ENCODE data around the gene EHD3. TPM values are rescaled to one million over a fixed set of nuclear protein-coding genes. Genes with fewer than 3 reads are reported as not detected.

The EHD3 gene
- polyA plus RNA-seq, 1 donor from 2014 or later: 3.5 TPM

DNA sequence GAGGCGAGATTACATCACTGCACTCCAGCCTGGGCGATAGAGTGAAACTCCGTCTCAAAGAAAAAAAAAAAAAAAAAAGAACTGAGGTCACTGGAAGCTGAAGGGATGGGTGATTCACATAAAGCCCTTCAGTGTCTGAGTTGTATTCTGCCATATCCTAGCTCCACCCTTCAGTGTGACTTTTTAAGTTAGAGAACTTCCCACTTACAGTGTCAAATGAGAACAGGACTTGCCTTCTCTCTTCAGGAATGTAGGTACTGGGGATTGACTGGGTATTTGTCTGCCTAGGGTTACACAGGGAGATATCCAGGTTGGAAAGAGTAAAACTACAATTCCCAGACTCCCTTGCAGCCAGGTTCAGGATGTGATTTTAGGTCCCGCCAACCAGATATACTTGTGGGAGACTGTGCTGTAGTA, 37.9 kb downstream of the EHD3 start:
- no peaks in the 10 kb centered on the region for H3K9me2 ChIP-seq (ENCODE audit: insufficient read depth, low read length)
- H3K27me3 ChIP-seq (ENCODE audit: insufficient read depth, low read depth, low read length): no peaks in the 10 kb centered on the region
- no peaks in the 10 kb centered on the region for H3K36me3 ChIP-seq (ENCODE audit: insufficient read depth, low read length)
- no peaks in the 10 kb centered on the region for H3K9me3 ChIP-seq (ENCODE audit: low read length)
- H3K4me2 ChIP-seq (ENCODE audit: low read length): no peak overlapping the region
- no peaks in the 10 kb centered on the region for H3F3A ChIP-seq (ENCODE audit: insufficient read depth, low read length, poor library complexity, severe bottlenecking)
- H3K79me2 ChIP-seq (replicated peaks; ENCODE audit: insufficient read depth, low read length): no peaks in the 10 kb centered on the region
- no peak overlapping the region for H3K4me3 ChIP-seq (ENCODE audit: low read length)
- H3K27ac ChIP-seq (ENCODE audit: low read length): no peak overlapping the region
- TF ChIP-seq EZH2 (IDR thresholded peaks at IDR 0.05; ENCODE audit: borderline replicate concordance, insufficient read depth, low read length, poor library complexity, severe bottlenecking) (no peak), RAD21 (conservative IDR thresholded peaks at IDR 0.05) (no peak), EP300 (conservative IDR thresholded peaks at IDR 0.05; ENCODE audit: poor library complexity, severe bottlenecking) (no peak), POLR2AphosphoS5 (IDR thresholded peaks at IDR 0.05) (no peak), MXI1 (conservative IDR thresholded peaks at IDR 0.05; ENCODE audit: poor library complexity, severe bottlenecking) (no peak), SMC3 (conservative IDR thresholded peaks at IDR 0.05; ENCODE audit: poor library complexity) (no peak), TAF1 (IDR thresholded peaks at IDR 0.05; ENCODE audit: low read depth) (no peak)
- TF ChIP-seq, protein P1, sequence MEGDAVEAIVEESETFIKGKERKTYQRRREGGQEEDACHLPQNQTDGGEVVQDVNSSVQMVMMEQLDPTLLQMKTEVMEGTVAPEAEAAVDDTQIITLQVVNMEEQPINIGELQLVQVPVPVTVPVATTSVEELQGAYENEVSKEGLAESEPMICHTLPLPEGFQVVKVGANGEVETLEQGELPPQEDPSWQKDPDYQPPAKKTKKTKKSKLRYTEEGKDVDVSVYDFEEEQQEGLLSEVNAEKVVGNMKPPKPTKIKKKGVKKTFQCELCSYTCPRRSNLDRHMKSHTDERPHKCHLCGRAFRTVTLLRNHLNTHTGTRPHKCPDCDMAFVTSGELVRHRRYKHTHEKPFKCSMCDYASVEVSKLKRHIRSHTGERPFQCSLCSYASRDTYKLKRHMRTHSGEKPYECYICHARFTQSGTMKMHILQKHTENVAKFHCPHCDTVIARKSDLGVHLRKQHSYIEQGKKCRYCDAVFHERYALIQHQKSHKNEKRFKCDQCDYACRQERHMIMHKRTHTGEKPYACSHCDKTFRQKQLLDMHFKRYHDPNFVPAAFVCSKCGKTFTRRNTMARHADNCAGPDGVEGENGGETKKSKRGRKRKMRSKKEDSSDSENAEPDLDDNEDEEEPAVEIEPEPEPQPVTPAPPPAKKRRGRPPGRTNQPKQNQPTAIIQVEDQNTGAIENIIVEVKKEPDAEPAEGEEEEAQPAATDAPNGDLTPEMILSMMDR (IDR thresholded peaks at IDR 0.05; ENCODE audit: poor library complexity, severe bottlenecking): no peak
- TF ChIP-seq, protein P2, sequence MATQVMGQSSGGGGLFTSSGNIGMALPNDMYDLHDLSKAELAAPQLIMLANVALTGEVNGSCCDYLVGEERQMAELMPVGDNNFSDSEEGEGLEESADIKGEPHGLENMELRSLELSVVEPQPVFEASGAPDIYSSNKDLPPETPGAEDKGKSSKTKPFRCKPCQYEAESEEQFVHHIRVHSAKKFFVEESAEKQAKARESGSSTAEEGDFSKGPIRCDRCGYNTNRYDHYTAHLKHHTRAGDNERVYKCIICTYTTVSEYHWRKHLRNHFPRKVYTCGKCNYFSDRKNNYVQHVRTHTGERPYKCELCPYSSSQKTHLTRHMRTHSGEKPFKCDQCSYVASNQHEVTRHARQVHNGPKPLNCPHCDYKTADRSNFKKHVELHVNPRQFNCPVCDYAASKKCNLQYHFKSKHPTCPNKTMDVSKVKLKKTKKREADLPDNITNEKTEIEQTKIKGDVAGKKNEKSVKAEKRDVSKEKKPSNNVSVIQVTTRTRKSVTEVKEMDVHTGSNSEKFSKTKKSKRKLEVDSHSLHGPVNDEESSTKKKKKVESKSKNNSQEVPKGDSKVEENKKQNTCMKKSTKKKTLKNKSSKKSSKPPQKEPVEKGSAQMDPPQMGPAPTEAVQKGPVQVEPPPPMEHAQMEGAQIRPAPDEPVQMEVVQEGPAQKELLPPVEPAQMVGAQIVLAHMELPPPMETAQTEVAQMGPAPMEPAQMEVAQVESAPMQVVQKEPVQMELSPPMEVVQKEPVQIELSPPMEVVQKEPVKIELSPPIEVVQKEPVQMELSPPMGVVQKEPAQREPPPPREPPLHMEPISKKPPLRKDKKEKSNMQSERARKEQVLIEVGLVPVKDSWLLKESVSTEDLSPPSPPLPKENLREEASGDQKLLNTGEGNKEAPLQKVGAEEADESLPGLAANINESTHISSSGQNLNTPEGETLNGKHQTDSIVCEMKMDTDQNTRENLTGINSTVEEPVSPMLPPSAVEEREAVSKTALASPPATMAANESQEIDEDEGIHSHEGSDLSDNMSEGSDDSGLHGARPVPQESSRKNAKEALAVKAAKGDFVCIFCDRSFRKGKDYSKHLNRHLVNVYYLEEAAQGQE (IDR thresholded peaks at IDR 0.05; ENCODE audit: borderline replicate concordance): no peak
- H2AFZ ChIP-seq (ENCODE audit: low read depth, low read length): no peak overlapping the region
- H3K9ac ChIP-seq (ENCODE audit: low read length): no peak overlapping the region
- no peaks in the 10 kb centered on the region for H4K20me1 ChIP-seq (ENCODE audit: insufficient read depth)

DNA sequence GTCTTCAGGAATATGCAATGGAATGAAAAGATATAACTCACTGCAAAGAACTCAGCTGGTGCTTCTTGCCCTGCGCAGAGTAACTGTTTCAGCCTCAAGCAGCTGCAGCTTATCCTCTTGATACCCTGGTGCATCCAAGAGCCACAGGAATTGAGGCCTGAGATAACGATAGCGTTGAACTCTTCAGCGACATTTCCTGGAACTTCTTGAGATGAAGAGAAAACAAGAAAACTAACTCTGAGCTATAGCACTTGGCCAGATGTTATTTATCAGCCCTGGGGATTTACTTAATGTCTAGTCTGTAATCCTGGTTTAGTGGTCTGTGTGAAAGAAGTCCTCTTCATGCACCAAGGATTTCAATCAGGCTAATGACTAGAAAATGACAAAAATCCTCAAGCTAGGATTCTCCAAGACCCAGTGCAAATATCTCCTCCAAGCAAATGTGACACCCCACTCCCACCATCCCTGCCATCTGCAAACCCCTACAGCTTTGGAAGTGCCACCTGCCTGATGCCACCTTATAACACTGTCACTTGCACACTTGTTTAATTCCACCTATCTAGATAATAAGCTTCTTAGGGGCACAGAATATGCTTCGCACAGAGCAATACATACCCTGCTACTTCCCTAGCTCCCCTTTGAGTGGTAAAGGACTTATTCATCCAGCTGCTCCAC, 40.6 kb downstream of the EHD3 start:
- no peaks in the 10 kb centered on the region for H4K20me1 ChIP-seq (ENCODE audit: insufficient read depth)
- no peak overlapping the region for H3K27ac ChIP-seq (ENCODE audit: low read length)
- TF ChIP-seq RAD21 (conservative IDR thresholded peaks at IDR 0.05): no peak
- no peak for TF ChIP-seq SMC3 (conservative IDR thresholded peaks at IDR 0.05; ENCODE audit: poor library complexity)
- TF ChIP-seq MXI1 (conservative IDR thresholded peaks at IDR 0.05; ENCODE audit: poor library complexity, severe bottlenecking): no peak
- TF ChIP-seq, protein P2 (IDR thresholded peaks at IDR 0.05; ENCODE audit: borderline replicate concordance): no peak
- no peak for TF ChIP-seq EP300 (conservative IDR thresholded peaks at IDR 0.05; ENCODE audit: poor library complexity, severe bottlenecking)
- H3K36me3 ChIP-seq (ENCODE audit: insufficient read depth, low read length): no peaks in the 10 kb centered on the region
- no peaks in the 10 kb centered on the region for H3K9me2 ChIP-seq (ENCODE audit: insufficient read depth, low read length)
- no peaks in the 10 kb centered on the region for H3K27me3 ChIP-seq (ENCODE audit: insufficient read depth, low read depth, low read length)
- H3F3A ChIP-seq (ENCODE audit: insufficient read depth, low read length, poor library complexity, severe bottlenecking): no peaks in the 10 kb centered on the region
- H3K4me2 ChIP-seq (ENCODE audit: low read length): no peak overlapping the region
- no peaks in the 10 kb centered on the region for H3K9me3 ChIP-seq (ENCODE audit: low read length)
- H3K4me3 ChIP-seq (ENCODE audit: low read length): no peak overlapping the region
- H3K79me2 ChIP-seq (replicated peaks; ENCODE audit: insufficient read depth, low read length): no peaks in the 10 kb centered on the region
- no peak overlapping the region for H3K9ac ChIP-seq (ENCODE audit: low read length)
- H2AFZ ChIP-seq (ENCODE audit: low read depth, low read length): no peak overlapping the region

Data from neural cell (in vitro differentiated cells).